SK-N-SH (cell line): ENCODE measurements around the gene NADSYN1.

Source experiments
- CHD2 ChIP-seq: fragments of 150-350 bp; IDR thresholded peaks from 2 replicates; pipeline ENCODE4 v1.6.1; 2018; ENCODE audit warnings: low read length; ENCODE audit not compliant: partially characterized antibody
- FOXM1 ChIP-seq: IDR thresholded peaks from 2 replicates; pipeline ENCODE4 v1.4.0; 2012; ENCODE audit warnings: low read depth, mild to moderate bottlenecking
- GABPA ChIP-seq: IDR thresholded peaks from 2 replicates; pipeline ENCODE4 v1.4.0; 2012; ENCODE audit warnings: low read depth, mild to moderate bottlenecking
- JUND ChIP-seq: IDR thresholded peaks from 2 replicates; pipeline ENCODE4 v1.4.0; 2012
- NRF1 ChIP-seq: IDR thresholded peaks from 2 replicates; pipeline ENCODE4 v1.6.1; 2012; ENCODE audit warnings: low read depth, mild to moderate bottlenecking, low read length
- RAD21 ChIP-seq: IDR thresholded peaks from 2 replicates; pipeline ENCODE4 v1.6.1; 2012; ENCODE audit warnings: mild to moderate bottlenecking, low read length
- RFX5 ChIP-seq: IDR thresholded peaks from 2 replicates; pipeline ENCODE4 v1.6.1; 2012; ENCODE audit warnings: mild to moderate bottlenecking, improper control_type of control experiment, low read length
- SIN3A ChIP-seq: IDR thresholded peaks from 2 replicates; pipeline ENCODE4 v1.6.1; 2012; ENCODE audit warnings: low read depth, mild to moderate bottlenecking, low read length, moderate library complexity, borderline replicate concordance
- SMC3 ChIP-seq: IDR thresholded peaks from 2 replicates; pipeline ENCODE4 v1.6.1; 2012; ENCODE audit warnings: low read depth, low read length, improper control_type of control experiment
- TAF1 ChIP-seq: IDR thresholded peaks from 2 replicates; pipeline ENCODE4 v1.6.1; 2012; ENCODE audit warnings: low read depth, mild to moderate bottlenecking, low read length, moderate library complexity, borderline replicate concordance
- TEAD4 ChIP-seq: IDR thresholded peaks from 2 replicates; pipeline ENCODE4 v1.4.0; 2012; ENCODE audit warnings: mild to moderate bottlenecking, borderline replicate concordance; ENCODE audit not compliant: insufficient read depth
- TF ChIP-seq, protein P1 (sequence below): fragments of 200-600 bp; sonication (generic); IDR thresholded peaks from 2 replicates; pipeline ENCODE4 v1.6.1; 2017; ENCODE audit warnings: antibody characterized with exemption, mild to moderate bottlenecking, moderate library complexity
- TF ChIP-seq, protein P2 (sequence below): IDR thresholded peaks from 2 replicates; pipeline ENCODE4; 2012
- TF ChIP-seq, protein P3 (sequence below): IDR thresholded peaks from 2 replicates; pipeline ENCODE4 v1.6.1; 2012; ENCODE audit warnings: mild to moderate bottlenecking, low read depth, low read length, moderate library complexity

DNA sequence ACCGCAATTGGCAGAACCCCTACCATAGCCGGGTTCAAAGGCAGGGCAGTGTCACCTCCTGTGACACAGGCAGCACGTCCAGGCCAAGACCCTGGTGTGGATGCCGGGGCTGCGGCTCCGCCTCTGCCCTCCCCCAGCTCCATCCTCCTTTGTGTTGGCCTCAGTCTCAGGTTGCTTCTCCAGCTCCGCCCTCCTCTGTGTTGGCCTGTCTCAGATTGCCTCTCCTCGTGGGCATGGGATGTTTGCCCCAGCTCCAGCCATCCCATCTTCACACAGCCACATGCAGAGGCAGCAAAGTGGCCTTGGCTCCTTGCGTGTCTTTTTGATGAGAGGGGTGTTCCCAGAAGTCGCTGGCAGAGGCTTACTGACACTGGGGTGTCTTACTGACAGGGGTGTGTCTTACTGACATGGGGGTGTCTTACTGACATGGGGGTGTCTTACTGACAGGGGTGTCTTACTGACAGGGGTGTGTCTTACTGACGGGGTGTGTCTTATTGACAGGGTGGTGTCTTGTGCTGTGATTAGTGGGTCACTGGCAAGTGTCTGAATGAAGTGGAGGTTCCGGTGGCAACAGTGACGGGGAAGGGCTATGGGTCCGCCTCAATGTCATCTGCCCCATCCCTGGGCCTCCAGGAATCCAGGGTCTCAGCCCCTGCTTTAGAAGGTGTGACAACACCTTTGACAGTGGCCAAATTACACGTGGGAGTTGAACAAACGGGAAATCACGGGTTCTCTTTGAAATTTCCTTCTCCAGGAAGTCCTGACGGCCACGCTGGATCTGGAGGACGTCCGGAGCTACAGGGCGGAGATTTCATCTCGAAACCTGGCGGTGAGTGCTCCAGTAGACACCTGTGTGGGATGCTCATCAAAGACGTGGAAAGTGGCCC is 24.9 kb downstream of the NADSYN1 start:
- TF ChIP-seq, protein P1, sequence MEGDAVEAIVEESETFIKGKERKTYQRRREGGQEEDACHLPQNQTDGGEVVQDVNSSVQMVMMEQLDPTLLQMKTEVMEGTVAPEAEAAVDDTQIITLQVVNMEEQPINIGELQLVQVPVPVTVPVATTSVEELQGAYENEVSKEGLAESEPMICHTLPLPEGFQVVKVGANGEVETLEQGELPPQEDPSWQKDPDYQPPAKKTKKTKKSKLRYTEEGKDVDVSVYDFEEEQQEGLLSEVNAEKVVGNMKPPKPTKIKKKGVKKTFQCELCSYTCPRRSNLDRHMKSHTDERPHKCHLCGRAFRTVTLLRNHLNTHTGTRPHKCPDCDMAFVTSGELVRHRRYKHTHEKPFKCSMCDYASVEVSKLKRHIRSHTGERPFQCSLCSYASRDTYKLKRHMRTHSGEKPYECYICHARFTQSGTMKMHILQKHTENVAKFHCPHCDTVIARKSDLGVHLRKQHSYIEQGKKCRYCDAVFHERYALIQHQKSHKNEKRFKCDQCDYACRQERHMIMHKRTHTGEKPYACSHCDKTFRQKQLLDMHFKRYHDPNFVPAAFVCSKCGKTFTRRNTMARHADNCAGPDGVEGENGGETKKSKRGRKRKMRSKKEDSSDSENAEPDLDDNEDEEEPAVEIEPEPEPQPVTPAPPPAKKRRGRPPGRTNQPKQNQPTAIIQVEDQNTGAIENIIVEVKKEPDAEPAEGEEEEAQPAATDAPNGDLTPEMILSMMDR: no peak
- TF ChIP-seq CHD2 (no peak), JUND (no peak), GABPA (no peak), FOXM1 (no peak), RFX5 (no peak), TAF1 (no peak), NRF1 (no peak), SMC3 (no peak), RAD21 (no peak), SIN3A (no peak), TEAD4 (no peak)
- TF ChIP-seq, protein P2, sequence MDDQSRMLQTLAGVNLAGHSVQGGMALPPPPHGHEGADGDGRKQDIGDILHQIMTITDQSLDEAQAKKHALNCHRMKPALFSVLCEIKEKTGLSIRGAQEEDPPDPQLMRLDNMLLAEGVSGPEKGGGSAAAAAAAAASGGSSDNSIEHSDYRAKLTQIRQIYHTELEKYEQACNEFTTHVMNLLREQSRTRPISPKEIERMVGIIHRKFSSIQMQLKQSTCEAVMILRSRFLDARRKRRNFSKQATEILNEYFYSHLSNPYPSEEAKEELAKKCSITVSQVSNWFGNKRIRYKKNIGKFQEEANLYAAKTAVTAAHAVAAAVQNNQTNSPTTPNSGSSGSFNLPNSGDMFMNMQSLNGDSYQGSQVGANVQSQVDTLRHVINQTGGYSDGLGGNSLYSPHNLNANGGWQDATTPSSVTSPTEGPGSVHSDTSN: no peak
- TF ChIP-seq, protein P3, sequence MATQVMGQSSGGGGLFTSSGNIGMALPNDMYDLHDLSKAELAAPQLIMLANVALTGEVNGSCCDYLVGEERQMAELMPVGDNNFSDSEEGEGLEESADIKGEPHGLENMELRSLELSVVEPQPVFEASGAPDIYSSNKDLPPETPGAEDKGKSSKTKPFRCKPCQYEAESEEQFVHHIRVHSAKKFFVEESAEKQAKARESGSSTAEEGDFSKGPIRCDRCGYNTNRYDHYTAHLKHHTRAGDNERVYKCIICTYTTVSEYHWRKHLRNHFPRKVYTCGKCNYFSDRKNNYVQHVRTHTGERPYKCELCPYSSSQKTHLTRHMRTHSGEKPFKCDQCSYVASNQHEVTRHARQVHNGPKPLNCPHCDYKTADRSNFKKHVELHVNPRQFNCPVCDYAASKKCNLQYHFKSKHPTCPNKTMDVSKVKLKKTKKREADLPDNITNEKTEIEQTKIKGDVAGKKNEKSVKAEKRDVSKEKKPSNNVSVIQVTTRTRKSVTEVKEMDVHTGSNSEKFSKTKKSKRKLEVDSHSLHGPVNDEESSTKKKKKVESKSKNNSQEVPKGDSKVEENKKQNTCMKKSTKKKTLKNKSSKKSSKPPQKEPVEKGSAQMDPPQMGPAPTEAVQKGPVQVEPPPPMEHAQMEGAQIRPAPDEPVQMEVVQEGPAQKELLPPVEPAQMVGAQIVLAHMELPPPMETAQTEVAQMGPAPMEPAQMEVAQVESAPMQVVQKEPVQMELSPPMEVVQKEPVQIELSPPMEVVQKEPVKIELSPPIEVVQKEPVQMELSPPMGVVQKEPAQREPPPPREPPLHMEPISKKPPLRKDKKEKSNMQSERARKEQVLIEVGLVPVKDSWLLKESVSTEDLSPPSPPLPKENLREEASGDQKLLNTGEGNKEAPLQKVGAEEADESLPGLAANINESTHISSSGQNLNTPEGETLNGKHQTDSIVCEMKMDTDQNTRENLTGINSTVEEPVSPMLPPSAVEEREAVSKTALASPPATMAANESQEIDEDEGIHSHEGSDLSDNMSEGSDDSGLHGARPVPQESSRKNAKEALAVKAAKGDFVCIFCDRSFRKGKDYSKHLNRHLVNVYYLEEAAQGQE: no peak
